ENCODE results near the gene MAPK8IP1.

DNA sequence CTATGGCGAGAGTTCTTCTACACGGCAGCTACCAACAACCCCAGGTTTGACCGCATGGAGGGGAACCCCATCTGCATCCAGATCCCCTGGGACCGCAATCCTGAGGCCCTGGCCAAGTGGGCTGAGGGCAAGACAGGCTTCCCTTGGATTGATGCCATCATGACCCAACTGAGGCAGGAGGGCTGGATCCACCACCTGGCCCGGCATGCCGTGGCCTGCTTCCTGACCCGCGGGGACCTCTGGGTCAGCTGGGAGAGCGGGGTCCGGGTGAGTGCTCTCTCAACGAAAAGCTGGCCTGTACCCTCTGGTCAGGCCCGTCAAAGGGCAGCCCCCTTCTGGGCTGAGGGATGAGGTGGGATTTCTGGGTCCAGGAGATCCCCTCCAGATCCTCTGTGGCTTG, 15.9 kb upstream of the MAPK8IP1 start:
- TF ChIP-seq, protein P1, sequence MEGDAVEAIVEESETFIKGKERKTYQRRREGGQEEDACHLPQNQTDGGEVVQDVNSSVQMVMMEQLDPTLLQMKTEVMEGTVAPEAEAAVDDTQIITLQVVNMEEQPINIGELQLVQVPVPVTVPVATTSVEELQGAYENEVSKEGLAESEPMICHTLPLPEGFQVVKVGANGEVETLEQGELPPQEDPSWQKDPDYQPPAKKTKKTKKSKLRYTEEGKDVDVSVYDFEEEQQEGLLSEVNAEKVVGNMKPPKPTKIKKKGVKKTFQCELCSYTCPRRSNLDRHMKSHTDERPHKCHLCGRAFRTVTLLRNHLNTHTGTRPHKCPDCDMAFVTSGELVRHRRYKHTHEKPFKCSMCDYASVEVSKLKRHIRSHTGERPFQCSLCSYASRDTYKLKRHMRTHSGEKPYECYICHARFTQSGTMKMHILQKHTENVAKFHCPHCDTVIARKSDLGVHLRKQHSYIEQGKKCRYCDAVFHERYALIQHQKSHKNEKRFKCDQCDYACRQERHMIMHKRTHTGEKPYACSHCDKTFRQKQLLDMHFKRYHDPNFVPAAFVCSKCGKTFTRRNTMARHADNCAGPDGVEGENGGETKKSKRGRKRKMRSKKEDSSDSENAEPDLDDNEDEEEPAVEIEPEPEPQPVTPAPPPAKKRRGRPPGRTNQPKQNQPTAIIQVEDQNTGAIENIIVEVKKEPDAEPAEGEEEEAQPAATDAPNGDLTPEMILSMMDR (IDR thresholded peaks at IDR 0.05 in 8 of 11, conservative IDR thresholded peaks at IDR 0.05 in 3 of 11), result no peak
- peak in 2 of 3 donors; percentile 7 to 40 for TF ChIP-seq POLR2AphosphoS5 (IDR thresholded peaks at IDR 0.05)
